Breast epithelium (tissue), 4 donors: Measurements from ENCODE around the gene NDUFB7. TPM values are rescaled to one million over a fixed set of nuclear protein-coding genes. Genes with fewer than 3 reads are reported as not detected.

Experiments
- DNase-seq, 2 donors: peaks; one replicate each; pipeline ENCODE4 v3.0.0-alpha.2; 2019; ENCODE audit warnings: low spot score in 2 of 2
- H3K27ac ChIP-seq, 2 donors: fragments of 200-600 bp; sonication (generic) in 1 of 2; one replicate each; pipeline ENCODE4 v1.5.1; 2016 to 2019; ENCODE audit warnings: mild to moderate bottlenecking in 1 of 2
- H3K27me3 ChIP-seq, 2 donors: fragments of 200-600 bp; sonication (generic) in 1 of 2; one replicate each; pipeline versions ENCODE4 v1.5.1 to v1.6.0; 2017 to 2019; ENCODE audit warnings: control low read depth in 1 of 2, mild to moderate bottlenecking in 1 of 2
- H3K36me3 ChIP-seq: fragments of 200-600 bp; one replicate; pipeline ENCODE4 v1.5.1; 2019
- H3K4me1 ChIP-seq, 2 donors: fragments of 200-600 bp; sonication (generic); one replicate each; pipeline ENCODE4 v1.5.1; 2016 to 2019; ENCODE audit warnings: control low read depth in 1 of 2
- H3K4me3 ChIP-seq, 3 donors: fragments of 200-600 bp; sonication (generic); 1 replicate in 2 of 3; 2 replicates in 1 of 3; pipeline ENCODE4 v1.5.1; 2016 to 2019; ENCODE audit warnings: mild to moderate bottlenecking in 3 of 3, moderate library complexity in 2 of 3
- H3K9me3 ChIP-seq, 2 donors: fragments of 200-600 bp; sonication (generic) in 1 of 2; one replicate each; pipeline ENCODE4 v1.5.1; 2016 to 2019; ENCODE audit warnings: control low read depth in 1 of 2
- CTCF ChIP-seq, 3 donors: fragments of 450-650 bp; IDR thresholded peaks; one replicate each; pipeline ENCODE4 v1.5.1; 2016 to 2017; ENCODE audit warnings: antibody characterized with exemption in 3 of 3, mild to moderate bottlenecking in 3 of 3, moderate library complexity in 3 of 3
- POLR2A ChIP-seq: fragments of 450-650 bp; IDR thresholded peaks from one replicate; pipeline ENCODE4 v1.6.1; 2016; ENCODE audit warnings: antibody characterized with exemption, mild to moderate bottlenecking, moderate library complexity
- POLR2AphosphoS5 ChIP-seq, 3 donors: sonication (generic); formaldehyde crosslinking; IDR thresholded peaks; one replicate each; pipeline ENCODE4 v1.6.1; 2017; ENCODE audit warnings: antibody characterized with exemption in 3 of 3
- intact Hi-C: fragments of 100-400 bp; cut with DNase I; formaldehyde crosslinking; loops from one replicate; pipeline ENCODE4 v1.15.1; 2023; ENCODE audit warnings: low total_unique reads
- total RNA-seq, 3 donors: library from RNA; depleted of rRNA; stranded (reverse); fragments of >200 nt; gene quantifications; one replicate each; pipeline ENCODE4 v1.1.0, GENCODE V29; 2016

NDUFB7 gene
- total RNA-seq, 3 donors from 2014 or later = 283 to 388 (median 299) TPM

GRCh38 chr19:14520543-14520942 is 51.3 kb downstream of the NDUFB7 start:
- H3K27me3 ChIP-seq = no peaks in the 10 kb centered on the region
- H3K36me3 ChIP-seq = peaks cover 3% of the 10 kb centered on the region
- H3K9me3 ChIP-seq = no peaks in the 10 kb centered on the region
- intact Hi-C loops = no loop called here
- DNase-seq = no peak
- no peak for TF ChIP-seq POLR2A
- no peak for TF ChIP-seq CTCF (IDR thresholded peaks at IDR 0.05)
- TF ChIP-seq POLR2AphosphoS5 (IDR thresholded peaks at IDR 0.05) = no peak
- H3K4me1 ChIP-seq = peaks cover 7 to 15% of the 10 kb centered on the region in 2 donors
- H3K4me3 ChIP-seq = no peak overlapping the region
- H3K27ac ChIP-seq = peak overlapping the region; percentile 99 to 100

GRCh38 chr19:14519860-14520407 is 51.9 kb downstream of the NDUFB7 start:
- TF ChIP-seq POLR2AphosphoS5 (IDR thresholded peaks at IDR 0.05) (no peak), POLR2A (no peak), CTCF (IDR thresholded peaks at IDR 0.05) (no peak)
- Histone ChIP-seq H3K27me3 (no peaks in the 10 kb centered on the region), H3K9me3 (no peaks in the 10 kb centered on the region), H3K4me3 (no peak overlapping the region), H3K4me1 (peaks cover 7 to 17% of the 10 kb centered on the region in 2 donors), H3K36me3 (peaks cover 5% of the 10 kb centered on the region), H3K27ac (peak overlapping the region; percentile 99 to 100)
- no peak for DNase-seq
- intact Hi-C loops = no loop called here

- no peaks in the 10 kb centered on the region for H3K9me3 ChIP-seq
- H3K27me3 ChIP-seq = no peaks in the 10 kb centered on the region
- peaks cover 5% of the 10 kb centered on the region for H3K36me3 ChIP-seq
- peak overlapping the region; percentile 99 to 100 for H3K27ac ChIP-seq
- peaks cover 7 to 17% of the 10 kb centered on the region in 2 donors for H3K4me1 ChIP-seq
- TF ChIP-seq POLR2A (no peak), CTCF (IDR thresholded peaks at IDR 0.05) (no peak), POLR2AphosphoS5 (IDR thresholded peaks at IDR 0.05) (no peak)
- no peak for DNase-seq
- H3K4me3 ChIP-seq = peak overlapping the region in 1 of 3 donors; percentile 89
- intact Hi-C loops = no loop called here
These were observed 52.5 kb downstream of the NDUFB7 start for GRCh38 chr19:14519245-14519859.

- peaks cover 5% of the 10 kb centered on the region for H3K36me3 ChIP-seq
- intact Hi-C loops = no loop called here
- TF ChIP-seq POLR2A (peak; percentile 97), CTCF (IDR thresholded peaks at IDR 0.05) (peak in 1 of 3 donors; percentile 12), POLR2AphosphoS5 (IDR thresholded peaks at IDR 0.05) (peak; percentile 94 to 95 (median 94))
These were observed 53.9 kb downstream of the NDUFB7 start, which contains the start of gene DNAJB1 for GRCh38 chr19:14517840-14518505. DNAJB1 (minus strand) TSS chr19:14518397; CDS start chr19:14518349, 48 bp downstream.

GRCh38 chr19:14517446-14517839 is 54.4 kb downstream of the NDUFB7 start:
- TF ChIP-seq POLR2AphosphoS5 (IDR thresholded peaks at IDR 0.05) = no peak
- no peak for TF ChIP-seq CTCF (IDR thresholded peaks at IDR 0.05)
- TF ChIP-seq POLR2A = no peak
- Histone ChIP-seq H3K27me3 (no peaks in the 10 kb centered on the region), H3K36me3 (peaks cover 5% of the 10 kb centered on the region), H3K4me3 (peak overlapping the region; percentile 83 to 92 (median 89)), H3K4me1 (peaks cover 7 to 17% of the 10 kb centered on the region in 2 donors), H3K9me3 (no peaks in the 10 kb centered on the region), H3K27ac (peak overlapping the region; percentile 99 to 100)
- DNase-seq = no peak
- intact Hi-C loops = no loop called here

More at GRCh38 chr19:14517840-14518505, 53.9 kb downstream of the NDUFB7 start, which contains the start of gene DNAJB1:
- DNase-seq = peak; percentile 73 to 76
- Histone ChIP-seq H3K9me3 (no peaks in the 10 kb centered on the region), H3K27me3 (no peaks in the 10 kb centered on the region), H3K4me1 (peaks cover 7 to 17% of the 10 kb centered on the region in 2 donors), H3K27ac (peak within 1 kb of the TSS; percentile 99 to 100), H3K4me3 (peak within 1 kb of the TSS; percentile 83 to 92 (median 89))
